MM.1S (cell line): ENCODE measurements around the gene LRMDA.

Source experiments
- DNase-seq: peaks from one replicate; pipeline ENCODE4 v3.0.0-alpha.2; 2015
- H2AFZ ChIP-seq: fragments of 300-600 bp; sonication (generic); 2 replicates; pipeline ENCODE4 v1.6.0; 2016; ENCODE audit warnings: antibody characterized with exemption, low read length
- H3F3A ChIP-seq: fragments of 300-600 bp; sonication (generic); 2 replicates; pipeline ENCODE4 v1.6.1; 2016; ENCODE audit warnings: mild to moderate bottlenecking, antibody characterized with exemption, low read length, moderate library complexity, mixed read lengths; ENCODE audit not compliant: insufficient read depth
- H3K27ac ChIP-seq: fragments of 300-600 bp; sonication (generic); 2 replicates; pipeline ENCODE4 v1.5.1; 2016; ENCODE audit warnings: mild to moderate bottlenecking, low read length
- H3K27me3 ChIP-seq: fragments of 300-600 bp; sonication (generic); replicated peaks from 2 replicates; pipeline ENCODE4 v1.6.0; 2016; ENCODE audit warnings: low read length; ENCODE audit not compliant: insufficient read depth
- H3K36me3 ChIP-seq: fragments of 300-600 bp; sonication (generic); replicated peaks from 2 replicates; pipeline ENCODE4 v1.6.1; 2016; ENCODE audit warnings: mild to moderate bottlenecking, low read length, mixed read lengths; ENCODE audit not compliant: insufficient read depth
- H3K4me1 ChIP-seq: fragments of 300-600 bp; sonication (generic); 2 replicates; pipeline ENCODE4 v1.6.1; 2016; ENCODE audit warnings: low read length, mixed read lengths
- H3K4me2 ChIP-seq: fragments of 300-600 bp; sonication (generic); 2 replicates; pipeline ENCODE4 v1.6.0; 2016; ENCODE audit warnings: low read depth, low read length
- H3K4me3 ChIP-seq: fragments of 300-600 bp; sonication (generic); 2 replicates; pipeline ENCODE4 v1.5.1; 2016; ENCODE audit warnings: low read length, mixed read lengths
- H3K79me2 ChIP-seq: fragments of 300-600 bp; sonication (generic); 2 replicates; pipeline ENCODE4 v1.6.1; 2016; ENCODE audit warnings: mixed run types, low read length, mixed read lengths
- H3K9ac ChIP-seq: fragments of 300-600 bp; sonication (generic); 2 replicates; pipeline ENCODE4 v1.6.1; 2016; ENCODE audit warnings: low read length, mixed read lengths
- H3K9me2 ChIP-seq: fragments of 300-600 bp; sonication (generic); replicated peaks from 2 replicates; pipeline ENCODE4 v1.6.1; 2016; ENCODE audit warnings: mild to moderate bottlenecking, low read length, mixed read lengths; ENCODE audit not compliant: insufficient read depth
- H3K9me3 ChIP-seq: fragments of 300-600 bp; sonication (generic); replicated peaks from 2 replicates; pipeline ENCODE4 v1.6.1; 2016; ENCODE audit warnings: mild to moderate bottlenecking, low read length, mixed read lengths; ENCODE audit not compliant: insufficient read depth
- H4K20me1 ChIP-seq: fragments of 300-600 bp; sonication (generic); 2 replicates; pipeline ENCODE4 v1.6.1; 2016; ENCODE audit warnings: mild to moderate bottlenecking, low read length, moderate library complexity, mixed read lengths; ENCODE audit not compliant: insufficient read depth
- CTCF ChIP-seq: fragments of 300-600 bp; sonication (generic); IDR thresholded peaks from 2 replicates; pipeline ENCODE4 v1.5.1; 2016; ENCODE audit warnings: antibody characterized with exemption, low read length, mixed read lengths
- EZH2 ChIP-seq: fragments of 300-600 bp; sonication (generic); optimal IDR thresholded peaks from 2 replicates; pipeline ENCODE3; 2017; ENCODE audit warnings: low read depth, mild to moderate bottlenecking, antibody characterized with exemption, low read length, mixed read lengths
- EZH2phosphoT487 ChIP-seq: fragments of 300-600 bp; sonication (generic); IDR thresholded peaks from 2 replicates; pipeline ENCODE4 v1.6.1; 2018; ENCODE audit warnings: antibody characterized with exemption, low read length

Gene LRMDA

GRCh38 chr10:76020630-76021029 is 589.2 kb downstream of the LRMDA start:
- Histone ChIP-seq H3K9me2 (no peaks in the 10 kb centered on the region), H3K36me3 (no peaks in the 10 kb centered on the region), H3K27ac (no peak overlapping the region), H3K27me3 (no peaks in the 10 kb centered on the region), H4K20me1 (no peaks in the 10 kb centered on the region), H3K9me3 (no peaks in the 10 kb centered on the region), H3F3A (no peaks in the 10 kb centered on the region), H3K9ac (no peak overlapping the region), H3K79me2 (no peaks in the 10 kb centered on the region), H3K4me3 (no peak overlapping the region), H2AFZ (no peak overlapping the region), H3K4me2 (no peak overlapping the region), H3K4me1 (no peaks in the 10 kb centered on the region)
- TF ChIP-seq EZH2phosphoT487 (no peak), CTCF (no peak), EZH2 (no peak)
- no peak for DNase-seq

GRCh38 chr10:76021398-76021797 is 590.0 kb downstream of the LRMDA start:
- H3K36me3 ChIP-seq = no peaks in the 10 kb centered on the region
- H3K4me3 ChIP-seq = no peak overlapping the region
- H3F3A ChIP-seq = no peaks in the 10 kb centered on the region
- no peaks in the 10 kb centered on the region for H4K20me1 ChIP-seq
- no peaks in the 10 kb centered on the region for H3K79me2 ChIP-seq
- no peaks in the 10 kb centered on the region for H3K9me3 ChIP-seq
- no peaks in the 10 kb centered on the region for H3K9me2 ChIP-seq
- no peak for DNase-seq
- no peak overlapping the region for H3K27ac ChIP-seq
- TF ChIP-seq EZH2 (no peak), CTCF (no peak), EZH2phosphoT487 (no peak)
- no peak overlapping the region for H3K4me2 ChIP-seq
- H3K4me1 ChIP-seq = no peaks in the 10 kb centered on the region
- no peak overlapping the region for H3K9ac ChIP-seq
- no peaks in the 10 kb centered on the region for H3K27me3 ChIP-seq
- H2AFZ ChIP-seq = no peak overlapping the region

GRCh38 chr10:76022366-76022765 is 590.9 kb downstream of the LRMDA start:
- Histone ChIP-seq H3K27ac (no peak overlapping the region), H3K9me3 (no peaks in the 10 kb centered on the region), H4K20me1 (no peaks in the 10 kb centered on the region), H2AFZ (no peak overlapping the region), H3K9ac (no peak overlapping the region), H3K4me1 (no peaks in the 10 kb centered on the region), H3K79me2 (no peaks in the 10 kb centered on the region), H3F3A (no peaks in the 10 kb centered on the region), H3K9me2 (no peaks in the 10 kb centered on the region), H3K36me3 (no peaks in the 10 kb centered on the region), H3K4me3 (no peak overlapping the region), H3K27me3 (no peaks in the 10 kb centered on the region), H3K4me2 (no peak overlapping the region)
- TF ChIP-seq CTCF (no peak), EZH2 (no peak), EZH2phosphoT487 (no peak)
- no peak for DNase-seq

- no peak overlapping the region for H3K27ac ChIP-seq
- no peaks in the 10 kb centered on the region for H3F3A ChIP-seq
- no peak overlapping the region for H3K4me2 ChIP-seq
- no peaks in the 10 kb centered on the region for H3K79me2 ChIP-seq
- H4K20me1 ChIP-seq = no peaks in the 10 kb centered on the region
- H3K9ac ChIP-seq = no peak overlapping the region
- no peak overlapping the region for H2AFZ ChIP-seq
- no peaks in the 10 kb centered on the region for H3K27me3 ChIP-seq
- H3K4me3 ChIP-seq = no peak overlapping the region
- no peaks in the 10 kb centered on the region for H3K9me3 ChIP-seq
- no peak for DNase-seq
- TF ChIP-seq CTCF (no peak), EZH2phosphoT487 (no peak), EZH2 (no peak)
- no peaks in the 10 kb centered on the region for H3K4me1 ChIP-seq
- H3K36me3 ChIP-seq = no peaks in the 10 kb centered on the region
- no peaks in the 10 kb centered on the region for H3K9me2 ChIP-seq
Observed at GRCh38 chr10:76023007-76023406, 591.6 kb downstream of the LRMDA start.
